A549 (cell line): ENCODE data around the gene C1QTNF3.

Experiments used
- SMC3 ChIP-seq: fragments of >200 bp; sonication (Bioruptor Twin); formaldehyde crosslinking; IDR thresholded peaks from 3 replicates; pipeline ENCODE4 v1.6.1; 2018; ENCODE audit warnings: inconsistent platforms
- TF ChIP-seq, protein P1 (sequence below): fragments of >200 bp; sonication (Bioruptor Twin); formaldehyde crosslinking; IDR thresholded peaks from 3 replicates; pipeline ENCODE4 v1.5.1; 2016

GRCh38 chr5:34037726-34038125 lies 5.3 kb downstream of the C1QTNF3 start:
- TF ChIP-seq, protein P1, sequence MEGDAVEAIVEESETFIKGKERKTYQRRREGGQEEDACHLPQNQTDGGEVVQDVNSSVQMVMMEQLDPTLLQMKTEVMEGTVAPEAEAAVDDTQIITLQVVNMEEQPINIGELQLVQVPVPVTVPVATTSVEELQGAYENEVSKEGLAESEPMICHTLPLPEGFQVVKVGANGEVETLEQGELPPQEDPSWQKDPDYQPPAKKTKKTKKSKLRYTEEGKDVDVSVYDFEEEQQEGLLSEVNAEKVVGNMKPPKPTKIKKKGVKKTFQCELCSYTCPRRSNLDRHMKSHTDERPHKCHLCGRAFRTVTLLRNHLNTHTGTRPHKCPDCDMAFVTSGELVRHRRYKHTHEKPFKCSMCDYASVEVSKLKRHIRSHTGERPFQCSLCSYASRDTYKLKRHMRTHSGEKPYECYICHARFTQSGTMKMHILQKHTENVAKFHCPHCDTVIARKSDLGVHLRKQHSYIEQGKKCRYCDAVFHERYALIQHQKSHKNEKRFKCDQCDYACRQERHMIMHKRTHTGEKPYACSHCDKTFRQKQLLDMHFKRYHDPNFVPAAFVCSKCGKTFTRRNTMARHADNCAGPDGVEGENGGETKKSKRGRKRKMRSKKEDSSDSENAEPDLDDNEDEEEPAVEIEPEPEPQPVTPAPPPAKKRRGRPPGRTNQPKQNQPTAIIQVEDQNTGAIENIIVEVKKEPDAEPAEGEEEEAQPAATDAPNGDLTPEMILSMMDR = no peak
- no peak for TF ChIP-seq SMC3
